NCI-H2227 treated with DMSO at 0.1 percent for 48 hours (cell line): ENCODE results near the gene ASB3.

Source experiments
- DNase-seq: peaks from one replicate; lab custom pipeline; 2025; lab: John Stamatoyannopoulos, UW

The ASB3 gene

DNA sequence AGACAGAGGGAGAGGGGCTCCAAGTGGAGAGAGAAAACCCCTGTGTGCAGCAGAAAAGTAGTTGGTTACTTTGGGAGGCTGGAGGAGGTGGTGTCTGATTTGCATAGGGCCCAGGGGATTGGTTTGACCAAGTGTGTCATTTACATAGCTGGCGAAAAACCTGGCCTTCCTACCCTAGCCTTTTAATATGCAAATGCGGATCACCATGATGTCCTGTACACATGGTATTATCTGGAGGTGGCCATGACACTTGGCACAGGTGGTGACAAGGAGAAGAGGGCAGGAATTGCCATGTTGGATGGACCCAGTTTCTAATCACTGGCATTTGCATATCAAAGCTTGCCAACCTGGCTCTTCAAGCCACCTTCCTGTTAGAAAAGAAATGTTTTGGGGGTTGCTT, 140.0 kb downstream of the ASB3 start:
- no peak for DNase-seq

- no peak for DNase-seq
Observed at GRCh38 chr2:53641290-53641689, 145.5 kb downstream of the ASB3 start.

- DNase-seq: no peak
Observed at GRCh38 chr2:53640466-53640865, 146.3 kb downstream of the ASB3 start.

- no peak for DNase-seq
Observed at GRCh38 chr2:53636596-53636995, 150.2 kb downstream of the ASB3 start.

- no peak for DNase-seq
Observed at GRCh38 chr2:53636109-53636508, 150.6 kb downstream of the ASB3 start.

- DNase-seq: no peak
Observed at GRCh38 chr2:53635694-53636093, 151.1 kb downstream of the ASB3 start.

- DNase-seq: no peak
Observed at GRCh38 chr2:53633441-53633840, 153.3 kb downstream of the ASB3 start.

- no peak for DNase-seq
Observed at GRCh38 chr2:53632714-53633113, 154.0 kb downstream of the ASB3 start.

DNA sequence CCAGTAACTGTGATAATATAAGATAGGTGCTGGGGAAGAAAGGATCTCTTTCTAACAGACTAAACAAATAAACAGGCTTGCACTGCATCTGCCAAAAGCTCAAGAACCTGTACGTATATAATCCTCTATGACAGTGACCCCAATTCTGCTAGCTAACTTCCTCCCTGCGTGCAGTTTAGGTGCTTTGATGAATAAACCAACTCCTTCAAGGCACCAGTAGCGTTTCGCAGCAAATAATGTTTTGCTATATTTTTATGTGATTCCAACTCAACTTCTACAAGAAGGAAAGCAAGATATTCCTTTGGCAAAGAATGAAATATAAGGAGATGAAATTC, 154.7 kb downstream of the ASB3 start:
- no peak for DNase-seq

GRCh38 chr2:53631313-53632125, 155.2 kb downstream of the ASB3 start:
- no peak for DNase-seq

DNA sequence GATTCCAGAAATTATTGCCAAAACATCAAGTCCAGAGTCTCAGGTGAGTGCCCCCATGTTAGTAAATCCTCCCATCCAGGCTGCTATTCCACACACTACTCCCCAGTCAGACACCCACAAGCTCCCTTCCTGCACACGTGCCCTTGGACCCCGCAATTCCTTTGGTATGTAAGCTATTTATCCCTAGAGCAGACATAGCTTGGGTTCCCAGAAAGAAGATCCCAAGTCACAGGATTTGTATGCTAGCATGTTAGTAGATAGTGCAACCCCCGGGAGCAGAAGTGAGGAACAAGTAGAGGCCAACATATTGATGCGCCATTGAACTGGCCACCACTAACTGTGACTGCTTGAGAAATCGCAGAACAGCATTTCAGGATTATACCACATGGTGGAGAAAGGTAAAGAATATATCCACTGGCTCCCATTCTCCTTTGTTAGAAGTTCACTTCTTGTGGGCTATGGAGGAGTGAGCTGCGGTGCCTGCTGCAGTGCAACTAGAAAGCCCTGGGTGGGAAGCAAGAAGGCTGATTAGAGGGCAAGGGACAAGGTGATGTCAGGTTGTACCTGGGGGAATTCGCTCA, 156.6 kb downstream of the ASB3 start:
- no peak for DNase-seq

- no peak for DNase-seq
Observed at GRCh38 chr2:53629501-53629900, 157.3 kb downstream of the ASB3 start.

DNA sequence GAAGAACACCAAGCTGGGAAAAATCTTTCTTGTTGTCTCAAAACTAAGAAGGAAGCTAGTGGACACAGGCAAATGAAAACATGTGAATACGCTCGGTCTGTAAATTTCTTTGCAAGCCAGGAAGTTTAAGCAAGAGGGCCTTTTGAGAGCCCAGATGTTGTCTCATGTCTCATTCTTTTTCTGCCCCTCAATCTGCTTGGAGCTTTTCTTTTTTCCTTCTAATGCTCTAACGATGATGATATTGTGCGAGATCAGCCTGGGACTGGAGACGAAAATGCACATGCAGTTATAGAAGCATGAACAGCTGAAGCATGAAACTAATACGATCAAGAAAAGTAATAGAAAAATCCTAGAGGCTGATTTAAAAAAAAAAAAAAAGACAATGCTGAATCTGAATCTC, 157.8 kb downstream of the ASB3 start:
- DNase-seq: no peak

DNA sequence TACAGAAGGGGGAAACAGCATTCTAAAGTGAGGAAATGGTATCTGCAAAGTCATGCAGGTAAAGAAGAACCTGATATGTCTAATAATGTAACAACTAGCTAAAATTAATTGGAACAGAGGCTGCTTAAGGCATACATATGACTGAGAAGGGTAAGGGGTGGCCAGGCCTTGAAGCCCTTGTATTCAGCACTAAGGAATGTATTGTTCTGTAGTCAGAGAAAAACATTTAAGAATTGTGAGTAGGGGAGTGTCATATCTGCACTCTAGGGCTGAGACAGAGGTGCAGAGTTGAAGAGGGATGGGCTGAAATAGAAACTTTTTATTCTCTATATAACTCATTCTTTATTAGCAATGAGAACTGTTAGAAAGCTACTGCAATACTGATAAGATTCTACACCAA, 164.6 kb downstream of the ASB3 start:
- no peak for DNase-seq

DNA sequence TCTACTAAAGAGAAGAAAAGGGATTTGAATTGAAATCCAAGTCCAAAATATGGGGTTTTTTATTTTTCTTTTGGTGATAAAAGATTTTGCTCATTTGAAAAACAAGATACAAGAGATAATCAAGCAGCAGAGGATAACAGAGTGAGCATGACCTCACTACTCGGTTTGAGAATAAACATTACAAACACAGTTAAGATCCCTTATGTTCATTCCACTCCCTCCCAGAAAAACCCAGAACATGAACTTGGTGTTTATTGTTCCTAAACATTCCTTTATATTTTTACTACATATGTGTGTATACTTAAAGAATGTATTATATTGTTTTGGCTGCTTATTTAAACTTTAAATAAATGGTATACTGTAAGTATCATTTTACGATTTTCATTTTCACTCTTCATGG, 165.8 kb downstream of the ASB3 start:
- no peak for DNase-seq
